Neural progenitor cell (in vitro differentiated cells): ENCODE data around the gene GSTM5.
"Not testable (repeated sequence)": the region's sequence is repeated elsewhere in the genome, so short reads cannot be mapped to it uniquely, and the experiment has no call there.

Source experiments
- CTCF ChIP-seq: fragments of 200-600 bp; sonication (generic); IDR thresholded peaks from 2 replicates; pipeline ENCODE4 v1.5.1; 2017; ENCODE audit warnings: antibody characterized with exemption, mild to moderate bottlenecking
- EZH2phosphoT487 ChIP-seq: fragments of 200-600 bp; sonication (generic); IDR thresholded peaks from 2 replicates; pipeline ENCODE4 v1.6.1; 2017; ENCODE audit warnings: antibody characterized with exemption

- not testable (repeated sequence) for TF ChIP-seq CTCF, EZH2phosphoT487
Measured at GRCh38 chr1:109685399-109685798, 26.7 kb upstream of the GSTM5 start.
